HG03103 (cell line): ENCODE measurements around the gene KCNIP3.
"Not testable (repeated sequence)": the region's sequence is repeated elsewhere in the genome, so short reads cannot be mapped to it uniquely, and the experiment has no call there.

Experiments
- ATAC-seq: cut with Tn5 transposase; IDR thresholded peaks from one replicate; pipeline ENCODE4 v1.9.1; 2021; ENCODE audit warnings: low read depth; ENCODE audit not compliant: unreplicated experiment

The KCNIP3 gene

DNA sequence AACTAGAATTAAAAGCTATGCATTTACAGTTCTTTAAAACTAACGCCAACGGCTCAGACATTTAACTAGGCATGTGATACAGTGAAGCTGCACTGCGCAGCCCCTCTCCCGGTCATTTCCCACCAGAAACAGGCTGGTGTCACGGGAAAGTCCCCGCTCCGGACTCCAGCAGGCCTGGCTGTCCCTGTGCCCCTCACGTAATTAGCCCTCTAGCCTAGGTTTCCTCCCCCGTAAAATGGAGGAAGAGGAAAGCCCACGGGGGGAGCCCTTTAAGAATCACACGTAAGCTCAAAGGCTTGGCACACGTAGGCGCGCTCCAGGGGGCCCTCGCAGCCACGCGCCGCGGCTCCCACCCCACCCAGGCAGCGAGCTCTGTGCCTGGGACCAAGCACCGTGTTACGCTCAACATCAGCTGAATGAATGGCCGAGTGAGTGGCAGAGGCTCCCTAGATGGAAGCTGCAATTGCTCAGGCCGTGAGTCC lies 48.0 kb downstream of the KCNIP3 start:
- ATAC-seq: no peak

DNA sequence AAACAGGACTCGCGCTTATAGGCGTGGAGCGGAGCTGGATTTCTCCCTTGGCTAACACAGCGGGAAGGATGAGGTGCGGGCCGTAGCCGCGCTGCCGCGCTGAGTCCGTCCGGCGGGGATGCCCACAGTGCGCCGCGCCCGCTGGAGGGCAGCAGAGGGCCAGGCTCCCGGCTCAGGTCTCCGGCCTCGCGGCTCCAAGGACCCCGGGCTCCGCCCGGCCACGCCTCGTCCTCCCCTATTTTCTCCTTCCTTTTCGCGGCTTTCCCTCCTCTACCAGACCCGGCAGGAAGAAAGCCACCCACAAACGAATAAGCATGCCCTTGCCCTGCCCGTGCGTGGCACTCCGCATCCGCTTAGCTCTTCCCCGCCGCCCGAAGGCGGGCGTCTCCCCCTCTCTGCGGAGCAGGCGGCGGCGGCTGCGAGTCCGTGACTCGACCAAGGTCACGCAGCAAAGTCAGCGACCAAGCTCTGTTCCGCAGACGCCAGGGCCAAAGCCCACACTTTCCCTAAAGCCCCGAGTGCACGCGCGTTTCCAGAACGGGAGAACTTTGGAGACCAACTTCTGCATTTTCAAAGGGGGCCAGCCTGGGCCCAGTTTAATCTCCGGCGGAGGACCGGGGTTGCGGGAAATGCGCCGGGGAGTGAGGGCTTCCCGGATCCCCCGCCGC lies 48.5 kb downstream of the KCNIP3 start:
- peak; percentile 77 for ATAC-seq

DNA sequence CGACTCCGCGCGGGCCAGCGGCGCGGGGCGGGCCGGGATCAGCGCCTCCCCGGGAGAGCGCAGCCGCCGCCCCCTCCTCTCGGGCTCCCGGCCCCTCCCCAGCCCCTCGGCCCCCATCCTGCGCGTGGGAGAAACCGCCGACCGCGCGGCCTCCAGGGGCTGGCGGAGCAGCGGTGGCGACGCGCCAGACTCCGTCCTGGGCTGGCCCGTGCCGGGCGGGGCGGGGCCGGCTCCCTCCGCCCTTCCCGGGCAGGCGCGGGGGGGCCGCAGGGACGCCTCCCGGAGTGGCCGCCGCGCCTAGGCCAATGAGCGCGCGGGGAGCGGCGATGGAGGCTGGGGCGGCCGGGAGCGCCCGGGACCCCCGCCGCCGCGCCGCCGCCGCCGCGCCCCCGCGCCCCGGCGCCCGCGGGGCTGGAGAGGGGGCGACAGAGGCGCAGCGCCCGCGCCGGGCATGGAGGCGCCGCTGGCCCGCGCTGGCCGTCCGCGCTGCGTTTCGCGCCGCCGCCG lies 49.1 kb downstream of the KCNIP3 start:
- ATAC-seq: no peak

DNA sequence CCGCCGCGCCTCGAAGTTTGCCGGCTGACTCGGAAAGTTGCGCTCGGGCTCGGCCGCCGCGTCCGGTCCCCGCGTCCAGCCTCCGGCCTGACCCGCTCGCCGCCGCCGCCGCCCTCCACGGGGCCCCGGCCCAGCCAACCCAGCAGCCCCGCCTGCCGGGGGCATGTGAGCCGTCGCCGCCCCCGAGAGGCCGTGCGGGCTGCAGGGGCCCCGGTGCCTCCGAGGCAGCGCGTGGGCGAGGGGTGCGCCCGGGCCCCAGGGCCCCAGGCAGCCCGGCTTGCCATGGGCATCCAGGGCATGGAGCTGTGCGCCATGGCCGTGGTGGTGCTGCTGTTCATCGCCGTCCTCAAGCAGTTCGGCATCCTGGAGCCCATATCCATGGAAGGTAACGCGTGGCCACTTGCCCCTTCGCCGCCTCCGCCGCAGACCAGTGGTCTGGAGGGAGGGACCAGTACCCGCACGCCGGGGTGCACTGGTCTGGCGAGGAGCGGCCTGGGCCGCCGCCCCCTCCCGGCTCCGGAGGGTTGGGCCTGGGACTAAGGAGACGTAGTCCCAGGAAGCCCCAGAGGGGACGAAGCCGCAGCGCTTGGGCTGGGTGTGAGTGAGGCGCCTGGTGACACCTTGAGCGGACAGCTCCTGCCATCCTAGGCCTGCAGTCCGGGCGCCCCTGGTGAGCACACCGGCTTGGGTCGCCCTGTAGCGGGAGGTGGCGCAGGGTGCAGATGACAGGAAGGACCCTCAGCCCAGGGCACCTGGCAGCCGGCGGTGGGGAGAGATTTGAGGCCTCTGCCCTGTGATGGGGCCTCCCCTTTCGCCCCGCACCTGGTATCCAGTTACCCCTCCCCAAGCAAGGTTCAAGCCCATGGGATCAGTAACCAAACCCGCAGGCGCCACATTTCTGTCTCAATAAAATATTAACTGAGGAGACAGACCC lies 49.9 kb downstream of the KCNIP3 start:
- ATAC-seq: no peak

DNA sequence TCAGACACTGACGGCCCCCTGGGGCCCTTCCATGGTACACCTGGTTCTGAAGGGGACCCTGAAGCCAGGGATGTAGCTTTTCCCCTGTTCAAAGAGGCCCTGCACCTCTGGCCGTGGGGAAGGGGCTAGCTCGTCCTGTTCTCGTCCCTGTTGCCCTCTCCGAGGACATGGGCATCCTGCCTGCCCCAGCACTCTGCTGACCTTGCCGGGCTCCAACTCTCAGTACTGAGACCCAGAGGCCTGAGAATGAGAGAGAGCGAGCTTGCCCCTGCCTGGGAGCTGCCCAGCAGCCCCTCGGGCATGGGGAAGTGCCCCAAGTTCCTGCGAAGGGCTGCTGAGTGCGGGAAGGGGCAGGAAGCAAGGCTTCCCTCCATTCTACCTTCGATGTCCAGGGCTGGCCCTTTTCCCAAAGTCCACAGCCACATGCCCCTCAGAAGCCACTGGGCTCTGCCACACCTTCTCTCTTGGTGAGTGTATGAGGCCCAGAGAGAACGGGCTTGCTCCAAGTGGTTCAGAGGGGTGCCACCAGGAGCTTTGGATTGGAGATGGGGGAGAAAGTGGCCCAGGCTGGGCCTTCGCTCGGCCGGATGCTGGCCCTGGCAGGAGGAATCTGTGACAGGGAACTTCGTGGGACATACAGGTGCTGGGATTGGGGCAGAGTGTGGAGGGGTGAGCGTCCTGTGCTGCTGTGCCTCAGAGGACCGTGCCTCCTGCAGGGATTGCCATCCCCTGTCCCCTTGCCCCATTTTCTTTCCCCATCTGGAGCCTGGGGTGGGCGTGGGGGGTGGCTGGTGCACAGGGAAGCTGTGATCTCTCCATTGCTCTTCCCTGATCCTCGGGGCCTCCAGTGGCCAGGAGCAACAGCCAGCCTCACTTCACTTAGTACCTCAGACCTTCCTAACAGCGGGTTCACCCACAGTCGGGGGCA lies 50.8 kb downstream of the KCNIP3 start:
- ATAC-seq: no peak

DNA sequence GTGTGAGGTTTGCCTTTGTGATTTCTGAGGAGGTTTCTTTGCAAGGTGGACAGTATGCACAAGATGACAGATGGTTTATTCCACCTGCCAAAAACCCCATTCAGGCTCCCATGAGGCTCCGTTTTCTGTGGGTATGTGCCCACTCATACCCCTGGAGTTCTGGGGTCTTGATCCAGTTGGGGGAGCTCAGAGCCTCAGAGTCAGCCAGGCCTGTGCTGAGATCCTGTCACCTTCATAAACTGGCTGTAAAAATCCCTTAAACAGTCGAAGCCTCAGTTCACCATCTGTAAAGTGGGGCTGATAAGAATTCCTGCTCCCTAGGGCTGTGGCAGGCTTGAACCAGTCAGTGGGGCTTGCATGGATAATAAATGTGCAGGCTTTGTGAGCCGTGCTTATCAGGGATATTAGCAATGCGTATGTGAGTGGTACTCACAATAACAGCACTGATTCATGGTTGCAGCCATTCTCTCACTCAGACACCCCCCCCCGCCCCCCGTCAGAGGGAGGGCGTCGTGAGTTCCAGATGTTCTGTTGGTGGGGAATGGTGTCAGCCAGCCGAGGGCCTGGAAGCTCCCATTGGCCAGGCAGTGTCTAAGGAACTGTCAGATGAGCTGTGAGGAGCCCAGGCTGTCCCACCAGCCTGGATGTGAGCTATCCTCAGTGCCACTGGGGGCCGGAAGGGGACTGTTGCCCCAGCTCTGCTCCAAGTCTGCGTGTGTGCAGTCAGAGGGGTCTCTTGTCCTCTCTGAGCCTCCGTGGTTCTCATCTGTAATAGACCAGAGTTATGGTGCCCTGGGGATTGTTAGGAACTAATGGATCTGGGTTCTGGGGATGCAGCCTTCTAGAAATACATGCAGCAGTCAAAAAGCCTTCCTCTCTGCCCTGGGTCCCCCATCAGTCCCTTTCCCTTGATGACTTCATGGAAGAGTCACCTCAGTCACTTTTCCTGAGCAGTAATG lies 51.7 kb downstream of the KCNIP3 start:
- no peak for ATAC-seq

DNA sequence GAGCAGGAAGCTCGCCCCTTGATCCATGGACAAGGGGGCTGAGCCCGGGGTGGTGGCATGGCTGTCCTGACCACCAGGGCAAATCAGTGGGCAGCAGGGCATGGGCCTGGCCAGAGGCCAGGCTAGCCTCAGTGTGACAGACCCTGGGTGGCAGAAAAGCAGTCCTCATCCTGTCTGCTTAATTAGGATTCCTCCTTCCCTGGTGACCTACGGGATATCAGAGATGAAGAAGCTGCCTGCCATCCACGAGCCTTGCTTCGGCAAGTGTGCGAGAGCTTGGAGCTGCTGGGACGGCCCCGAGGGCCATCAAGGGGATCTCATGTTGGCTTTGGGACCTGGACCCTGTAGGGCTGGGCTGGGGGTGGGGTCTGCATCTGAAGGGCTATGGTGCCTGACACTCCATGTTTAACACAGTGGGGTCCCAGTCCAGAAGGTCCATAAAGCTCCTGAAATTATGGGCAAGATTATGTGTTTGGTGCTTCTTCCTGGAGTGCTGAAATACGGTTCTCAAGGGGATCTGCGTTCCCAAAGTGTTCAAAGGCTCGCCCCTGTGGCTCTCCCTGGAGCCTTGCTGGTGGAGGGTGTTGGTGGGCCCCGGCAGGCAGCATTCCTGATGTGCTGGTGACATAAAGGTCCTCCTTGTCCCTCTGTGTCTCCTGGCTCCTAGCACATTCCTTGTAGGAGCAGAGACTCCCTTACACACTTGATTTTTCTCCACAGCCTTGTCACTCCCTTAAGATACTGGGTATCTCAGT lies 52.6 kb downstream of the KCNIP3 start:
- no peak for ATAC-seq

DNA sequence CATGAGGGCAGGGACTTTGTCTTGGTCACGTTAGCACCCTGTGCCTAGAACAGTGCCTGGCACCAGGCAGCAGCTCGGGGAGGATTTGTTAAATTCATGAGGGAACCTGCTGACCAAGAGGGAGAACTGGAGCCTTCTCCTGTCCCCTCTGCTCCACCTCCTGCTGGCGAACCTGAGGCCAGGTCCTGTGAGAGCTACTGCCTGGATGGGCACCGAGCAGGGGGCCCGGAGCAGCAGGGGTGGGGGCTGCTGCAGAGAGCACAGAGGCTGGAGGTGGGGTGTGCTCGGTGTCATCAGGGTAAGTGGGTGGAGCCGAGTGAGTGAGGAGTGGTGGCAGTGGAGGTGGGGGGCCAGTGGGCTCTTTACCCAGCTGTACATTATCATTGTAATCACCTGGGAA lies 53.2 kb downstream of the KCNIP3 start:
- ATAC-seq: no peak

DNA sequence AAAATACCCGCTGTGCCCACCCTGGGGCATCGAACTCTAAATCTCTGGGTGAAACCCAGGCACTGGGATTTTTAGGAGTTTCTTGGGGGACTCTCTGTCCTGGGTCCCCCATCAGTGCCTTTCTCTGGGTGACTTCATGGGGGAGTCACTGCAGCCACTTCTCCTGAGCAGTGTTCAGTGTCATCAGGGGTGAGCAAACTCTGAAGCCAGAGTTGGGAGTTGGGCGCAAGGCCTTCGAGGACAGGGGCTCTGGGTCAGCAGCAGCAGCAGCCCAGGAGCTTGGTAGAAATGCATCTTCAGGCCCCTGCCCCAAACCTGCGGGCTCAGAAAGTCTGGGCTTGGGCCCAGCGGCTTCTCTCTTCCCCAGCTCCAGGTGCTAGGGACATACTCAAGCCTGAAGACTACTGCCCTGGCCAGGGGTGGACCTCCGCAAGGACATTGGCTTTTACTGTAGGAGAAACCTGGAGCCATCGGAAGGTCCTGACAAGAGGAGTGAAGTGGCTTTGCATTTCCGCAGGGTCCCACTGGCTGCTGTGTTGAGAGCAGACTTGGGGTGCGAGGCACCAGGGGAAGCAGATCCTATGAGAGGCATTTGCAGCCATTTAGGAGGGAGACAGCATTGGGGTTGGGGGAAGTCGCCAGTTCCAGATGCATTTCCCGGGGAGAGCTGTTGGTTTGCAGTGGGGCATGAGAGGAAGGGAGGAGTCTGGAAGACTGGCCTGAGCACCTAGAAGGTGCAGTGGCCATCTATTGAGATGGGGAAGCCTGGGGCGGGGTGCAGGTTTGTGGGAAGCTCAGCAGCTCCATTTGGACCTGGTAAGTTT lies 53.8 kb downstream of the KCNIP3 start:
- ATAC-seq: no peak

DNA sequence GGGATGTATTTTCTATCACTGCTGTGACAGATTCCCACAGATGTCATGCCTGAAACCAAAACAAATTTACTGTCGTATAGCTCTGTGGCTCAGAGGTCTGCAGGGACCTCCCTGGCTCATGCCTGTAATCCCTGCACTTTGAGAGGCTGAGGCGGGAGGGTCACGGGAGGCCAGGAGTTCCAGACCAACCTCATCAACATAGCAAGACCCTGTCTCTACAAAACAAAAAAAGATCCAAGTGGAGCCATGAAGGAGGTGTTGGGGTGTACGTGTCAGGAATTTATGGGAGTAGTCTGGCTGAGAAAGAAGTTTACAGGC lies 54.4 kb downstream of the KCNIP3 start:
- ATAC-seq: no peak

DNA sequence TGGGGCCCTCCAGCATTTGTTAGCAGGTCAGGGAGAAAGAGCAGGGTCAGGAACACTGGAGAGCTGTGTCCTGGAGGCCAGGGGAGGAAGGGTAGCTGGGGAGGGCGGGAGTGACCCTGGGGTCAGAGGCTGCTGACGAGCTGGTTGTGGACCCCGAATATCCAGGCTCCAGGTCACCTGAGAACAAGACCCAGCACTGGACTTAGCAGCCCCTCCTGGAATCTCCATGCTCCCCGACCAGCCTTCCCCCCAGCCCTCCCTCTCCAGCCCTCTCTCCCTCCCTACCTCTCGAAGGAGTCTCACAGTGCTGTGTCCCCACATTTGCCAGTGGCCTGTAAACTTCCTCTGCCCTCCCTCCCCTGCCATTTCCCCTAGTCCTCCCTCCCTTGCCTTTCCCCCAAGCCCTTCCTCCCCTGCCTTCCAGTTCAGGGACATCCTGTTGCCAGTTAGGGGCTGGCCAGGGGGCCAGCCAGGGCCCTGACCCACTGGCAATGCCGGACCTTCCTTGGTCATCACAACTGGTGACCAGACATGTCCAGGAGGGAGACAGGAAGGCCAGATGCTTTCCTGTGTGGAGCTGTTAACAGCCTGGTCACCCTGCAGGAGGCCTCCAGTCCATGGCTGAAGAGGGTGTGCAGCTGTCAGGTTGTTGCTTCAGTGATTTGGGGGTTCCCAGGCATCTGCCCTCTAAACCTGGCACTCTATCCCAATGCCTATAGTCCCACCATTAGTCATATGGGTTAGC lies 55.3 kb downstream of the KCNIP3 start:
- no peak for ATAC-seq

DNA sequence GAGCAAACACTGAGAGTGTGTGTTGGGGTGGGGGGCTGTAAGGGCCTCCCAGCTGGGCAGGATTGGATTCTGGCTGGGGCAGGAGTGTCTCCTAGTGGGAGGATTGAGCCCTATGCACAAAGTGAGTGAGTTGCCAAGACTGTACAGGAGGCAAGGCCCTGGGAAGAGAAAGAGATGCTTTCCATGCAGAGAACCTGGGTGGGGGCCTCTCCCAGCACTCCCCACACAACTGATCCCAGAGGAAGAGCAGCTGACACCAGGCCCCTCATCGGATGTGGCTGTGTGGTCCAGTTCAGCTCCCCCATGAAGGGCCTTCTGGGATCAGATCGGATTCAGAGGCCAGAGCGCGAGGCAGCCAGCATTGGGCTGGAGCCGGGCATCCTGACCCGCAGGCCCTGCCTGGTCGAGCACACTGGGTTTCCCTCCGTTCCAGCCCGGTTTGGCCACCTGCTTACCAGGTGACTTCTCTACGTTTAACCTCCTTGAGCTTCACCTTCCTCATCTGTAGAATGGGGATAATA lies 56.0 kb downstream of the KCNIP3 start:
- ATAC-seq: no peak

DNA sequence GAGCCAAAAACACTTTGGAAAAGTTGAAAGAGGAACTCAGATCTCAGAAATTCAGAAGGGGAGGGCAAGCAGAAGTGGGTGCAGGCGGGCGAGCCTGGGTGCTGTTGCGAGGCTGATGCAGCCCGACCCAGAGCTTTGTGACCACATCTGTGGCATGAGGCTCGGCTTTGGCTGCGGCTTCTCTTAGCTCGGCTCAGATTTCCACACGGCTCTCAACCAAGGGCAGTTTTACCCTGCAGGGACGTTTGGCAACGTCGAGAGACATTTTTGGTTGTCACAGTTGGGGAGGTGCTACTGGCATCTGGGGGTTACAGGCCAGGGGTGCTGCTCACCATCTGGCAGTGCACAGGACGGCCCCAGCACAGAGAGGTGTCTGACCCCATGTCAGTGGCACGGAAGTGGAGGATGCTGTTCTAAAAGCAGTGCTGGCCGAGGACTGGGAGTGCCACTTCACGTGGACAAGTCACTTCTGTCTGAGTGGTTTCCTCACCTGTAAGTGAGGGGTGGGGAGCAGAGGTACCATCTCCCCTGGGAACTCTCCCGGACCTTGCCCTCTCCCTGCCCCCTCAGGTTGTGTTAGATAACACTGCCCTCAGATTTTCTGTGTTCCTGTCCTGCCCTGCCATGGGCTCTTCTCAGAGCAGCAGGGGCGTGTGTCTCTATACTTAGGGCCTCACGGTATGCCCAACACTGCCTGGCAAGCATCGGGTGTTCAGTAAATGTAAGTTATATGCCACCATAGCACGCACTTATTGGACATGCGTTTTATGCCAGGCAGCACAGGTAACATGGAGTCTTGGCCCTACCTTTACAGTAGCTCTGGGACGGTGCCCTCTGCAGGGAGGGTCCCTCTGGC lies 56.7 kb downstream of the KCNIP3 start:
- no peak for ATAC-seq

DNA sequence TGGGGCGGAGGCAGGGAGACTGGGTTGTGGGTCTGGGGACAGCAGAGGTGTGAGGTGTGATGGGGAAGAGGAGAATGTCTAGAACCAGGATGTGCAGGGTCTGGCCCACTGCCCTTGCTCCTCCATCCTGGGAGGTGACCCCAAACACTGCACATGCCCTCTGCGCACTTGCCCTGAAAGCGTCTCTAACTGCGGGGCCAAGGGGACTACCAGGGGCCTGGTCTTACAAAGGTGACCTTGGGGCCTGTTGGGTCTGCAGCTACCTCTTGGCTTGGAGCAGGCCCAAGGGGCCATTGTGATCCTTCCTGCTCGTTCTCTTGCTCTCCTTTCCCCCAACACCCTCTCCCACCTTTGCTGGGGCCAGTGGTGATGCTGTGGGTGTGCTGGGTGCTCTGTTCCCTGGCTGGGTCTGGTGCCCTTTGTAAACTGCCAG lies 57.3 kb downstream of the KCNIP3 start:
- ATAC-seq: no peak

DNA sequence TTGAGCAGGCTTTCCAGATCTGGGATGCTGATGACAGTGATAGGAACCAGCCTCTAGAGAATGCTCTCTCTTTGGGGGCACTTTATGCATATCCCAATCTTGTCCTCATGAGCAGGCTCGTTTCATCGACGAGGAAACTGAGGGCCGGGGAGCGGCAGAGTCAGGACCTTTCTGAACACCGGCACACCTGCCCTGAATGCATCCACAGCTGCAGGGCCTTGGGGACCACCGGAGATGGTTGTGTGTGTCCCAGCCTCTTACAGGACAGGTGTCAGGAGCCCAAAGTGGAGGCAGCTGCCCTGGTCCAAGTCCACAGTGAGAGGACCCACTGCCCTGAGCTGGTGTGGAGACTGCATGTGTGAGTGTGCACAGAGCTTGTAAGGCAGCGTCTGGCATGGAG lies 57.8 kb downstream of the KCNIP3 start:
- no peak for ATAC-seq

DNA sequence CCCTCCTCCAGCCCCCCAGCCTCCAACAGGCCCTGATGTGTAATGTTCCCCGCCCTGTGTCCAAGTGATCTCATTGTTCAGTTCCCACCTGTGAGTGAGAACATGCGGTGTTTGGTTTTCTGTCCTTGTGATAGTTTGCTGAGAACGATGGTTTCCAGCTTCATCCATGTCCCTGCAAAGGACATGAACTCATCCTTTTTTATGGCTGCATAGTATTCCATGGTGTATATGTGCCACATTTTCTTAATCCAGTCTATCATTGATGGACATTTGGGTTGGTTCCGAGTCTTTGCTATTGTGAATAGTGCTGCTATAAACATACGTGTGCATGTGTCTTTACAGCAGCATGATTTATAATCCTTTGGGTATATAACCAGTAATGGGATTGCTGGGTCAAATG lies 58.3 kb downstream of the KCNIP3 start:
- not testable (repeated sequence) for ATAC-seq
